Erythroblast (primary cell): ENCODE measurements around the gene PSME3IP1.
"Not testable (repeated sequence)": the region's sequence is repeated elsewhere in the genome, so short reads cannot be mapped to it uniquely, and the experiment has no call there.

Experiments
- GATA1 ChIP-seq: IDR thresholded peaks from 2 replicates; pipeline ENCODE4 v1.6.1; 2011; ENCODE audit warnings: low read depth, mild to moderate bottlenecking, control low read depth, low read length, moderate library complexity
- POLR2A ChIP-seq: IDR thresholded peaks from 2 replicates; pipeline ENCODE4 v1.6.1; 2011; ENCODE audit warnings: mild to moderate bottlenecking, low read length

- not testable (repeated sequence) for TF ChIP-seq POLR2A, GATA1
These were observed 15.1 kb upstream of the PSME3IP1 start for GRCh38 chr16:57200926-57201325.
